GM20000 (cell line): Measurements from ENCODE around the gene ZNF526.

ENCODE experiments used
- DNase-seq: peaks from one replicate; pipeline ENCODE4 v3.0.0; 2012; ENCODE audit warnings: low spot score
- CTCF ChIP-seq: IDR thresholded peaks from 2 replicates; pipeline ENCODE4 v1.5.1; 2012; ENCODE audit warnings: mild to moderate bottlenecking, control low read depth; ENCODE audit errors: extremely low read depth, missing control alignments

ZNF526 gene

GRCh38 chr19:42197375-42197817, 22.7 kb upstream of the ZNF526 start:
- no peak for DNase-seq
- TF ChIP-seq CTCF: no peak

- TF ChIP-seq CTCF: no peak
- DNase-seq: peak; percentile 87
These were observed 21.3 kb upstream of the ZNF526 start for GRCh38 chr19:42198676-42199439.

GRCh38 chr19:42199440-42200115, 20.5 kb upstream of the ZNF526 start:
- DNase-seq: peak; percentile 85
- peak; percentile 28 for TF ChIP-seq CTCF

- no peak for TF ChIP-seq CTCF
- DNase-seq: no peak
These were observed 19.9 kb upstream of the ZNF526 start for GRCh38 chr19:42200116-42200715.

GRCh38 chr19:42201489-42202289, 18.4 kb upstream of the ZNF526 start:
- no peak for TF ChIP-seq CTCF
- peak; percentile 89 for DNase-seq

- TF ChIP-seq CTCF: no peak
- no peak for DNase-seq
These were observed 17.7 kb upstream of the ZNF526 start for GRCh38 chr19:42202290-42202880.
